ENCODE results near the gene INVS.

DNA sequence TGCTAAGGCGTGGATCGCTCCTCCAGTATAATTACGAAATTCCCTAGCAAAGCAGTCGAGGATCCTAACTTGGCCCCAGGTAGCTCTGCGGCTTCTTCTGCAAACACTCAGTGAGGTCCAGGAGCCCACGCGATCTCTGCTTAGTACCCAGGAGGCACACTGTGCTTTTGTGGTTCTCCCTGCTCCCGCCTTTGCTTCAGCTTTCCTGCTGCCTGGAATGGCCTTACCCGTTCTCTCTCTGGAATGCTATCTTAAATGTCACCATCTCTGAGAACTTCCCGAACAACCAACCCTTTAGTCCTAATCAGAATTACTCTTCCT lies 639 bp downstream of the INVS start:
- TF ChIP-seq POLR2AphosphoS5 (IDR thresholded peaks at IDR 0.05; ENCODE audit: low read depth, low read length) (no peak), POLR2A (IDR thresholded peaks at IDR 0.05; ENCODE audit: low read depth, low read length) (no peak), TAF1 (IDR thresholded peaks at IDR 0.05; ENCODE audit: low read depth, low read length) (no peak)

Data from GM12891 (cell line).